Dermis lymphatic vessel endothelial cell (primary cell): Measurements from ENCODE around the gene ITFG1. TPM values are rescaled to one million over a fixed set of nuclear protein-coding genes. Genes with fewer than 3 reads are reported as not detected.

Experiments used
- total RNA-seq: library from RNA; depleted of rRNA; stranded (reverse); fragments of >200 nt; gene quantifications from 2 replicates; pipeline ENCODE4 v1.2.1, GENCODE V29; 2014

ITFG1 gene
- 47.1 and 48.6 TPM in 2 replicates for total RNA-seq

DNA sequence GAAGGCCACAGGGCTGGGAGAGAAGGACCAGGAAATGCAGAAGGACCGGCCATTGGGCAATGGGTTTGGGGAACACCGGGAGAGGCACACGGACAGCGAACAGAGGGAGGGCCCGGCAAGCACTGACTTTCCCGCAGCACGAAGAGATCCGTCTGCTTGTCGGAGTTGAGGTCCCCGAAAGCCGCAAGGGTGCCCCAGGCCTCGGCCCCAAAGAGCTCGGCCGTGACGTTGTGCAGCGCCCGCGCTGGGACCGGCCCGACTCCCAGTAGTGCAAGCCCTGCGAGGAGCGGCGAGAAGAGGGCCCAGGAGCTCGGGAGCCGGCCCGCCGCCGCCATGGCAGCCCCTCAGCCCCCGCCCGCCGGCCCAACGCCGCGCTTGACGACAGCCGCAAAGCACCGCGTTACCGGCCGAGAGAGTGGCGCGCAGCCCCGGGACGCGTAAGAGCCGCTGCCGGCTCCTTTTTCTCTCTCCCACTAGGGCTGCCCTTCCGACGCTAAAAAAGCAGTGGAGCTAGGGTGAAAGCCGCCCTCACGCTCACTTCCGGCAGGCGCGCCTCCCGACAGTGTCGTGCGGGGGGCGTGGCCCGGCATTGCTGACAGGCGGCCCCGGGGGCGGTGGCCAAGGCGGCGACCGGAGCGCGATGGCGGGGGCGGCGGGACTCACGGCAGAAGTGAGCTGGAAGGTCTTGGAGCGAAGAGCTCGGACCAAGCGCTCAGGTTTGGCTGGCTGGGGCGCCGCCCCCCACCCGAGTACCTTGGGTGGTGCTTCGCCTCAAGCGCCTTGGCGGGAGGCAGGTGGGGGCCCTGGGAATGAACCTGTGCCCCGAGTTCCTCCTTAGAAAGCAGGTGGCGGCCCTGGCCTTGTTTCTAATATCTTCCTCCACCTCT, at the start of gene ITFG1, which contains the start of gene PHKB:
Gene ITFG1 (minus strand): TSS at position 353 of the 887 bp plus-strand sequence. CDS start 18 bp downstream, at position 335.
Gene PHKB (plus strand): TSS at position 621 of the 887 bp plus-strand sequence. CDS start 20 bp downstream, at position 641.

GRCh38 chr16:47143677-47144558, 316.9 kb downstream of the ITFG1 start, which contains the start of gene NETO2:
Gene NETO2, minus strand, starts transcription at chr16:47143945. Its CDS starts 333 bp downstream, at chr16:47143612.

Other genes with a start within 250 kb of the ITFG1 start
- gene PHKB, start 268 bp upstream of the ITFG1 start, total RNA-seq = 71.5 and 72.7 TPM in 2 replicates